Ramos (cell line): ENCODE measurements around the gene HOXC11.

Experiments used
- in situ Hi-C: fragments of 300-500 bp; cut with MboI; formaldehyde crosslinking; loops from one replicate; pipeline ENCODE4 v1.14.3; 2022; ENCODE audit warnings: low sequenced_read_pairs; ENCODE audit not compliant: unreplicated experiment

Gene HOXC11

GRCh38 chr12:53972722-53973235 is at the start of gene HOXC11:
TSS of gene HOXC11 (plus strand) at chr12:53973126. CDS start at chr12:53973242, 116 bp downstream.
- in situ Hi-C loops = no loop called here

GRCh38 chr12:53924521-53925405 is 48.2 kb upstream of the HOXC11 start:
- in situ Hi-C loops = no loop called here

- in situ Hi-C loops = no loop called here
These were observed 45.5 kb upstream of the HOXC11 start for GRCh38 chr12:53927220-53928029.

GRCh38 chr12:53928054-53928835 is 44.7 kb upstream of the HOXC11 start:
- in situ Hi-C loops = no loop called here

- in situ Hi-C loops = no loop called here
These were observed 43.4 kb upstream of the HOXC11 start for GRCh38 chr12:53929527-53929926.

GRCh38 chr12:53930591-53931255 is 42.2 kb upstream of the HOXC11 start:
- in situ Hi-C loops = no loop called here

- in situ Hi-C loops = no loop called here
These were observed 40.9 kb upstream of the HOXC11 start for GRCh38 chr12:53931844-53932581.

GRCh38 chr12:53932915-53933314 is 40.0 kb upstream of the HOXC11 start:
- in situ Hi-C loops = no loop called here

- in situ Hi-C loops = no loop called here
These were observed 37.3 kb upstream of the HOXC11 start for GRCh38 chr12:53935383-53936341.

GRCh38 chr12:53937099-53937498 is 35.8 kb upstream of the HOXC11 start:
- in situ Hi-C loops = no loop called here

GRCh38 chr12:53937596-53938325 is 35.2 kb upstream of the HOXC11 start:
- in situ Hi-C loops = no loop called here

GRCh38 chr12:53938326-53939140 is 34.4 kb upstream of the HOXC11 start, which contains the start of gene HOXC13:
TSS of gene HOXC13 (plus strand) at chr12:53938831. CDS start at chr12:53938907, 76 bp downstream.
- in situ Hi-C loops = no loop called here

GRCh38 chr12:53939141-53940108 is 33.5 kb upstream of the HOXC11 start:
- in situ Hi-C loops = no loop called here

GRCh38 chr12:53940443-53941014 is 32.4 kb upstream of the HOXC11 start:
- in situ Hi-C loops = no loop called here

GRCh38 chr12:53941187-53941586 is 31.7 kb upstream of the HOXC11 start:
- in situ Hi-C loops = no loop called here
